Measurements from ENCODE around the gene SHOC2.
A peak's percentile ranks its signal among the peaks of the same experiment; 100 is the strongest.

The SHOC2 gene

GRCh38 chr10:110994406-110995086, 75.1 kb downstream of the SHOC2 start:
- Mint-ChIP-seq H3K27ac (no peak overlapping the region), H3K4me3 (no peak overlapping the region), H3K36me3 (peaks cover 16% of the 10 kb centered on the region), H3K9me3 (no peaks in the 10 kb centered on the region), H3K4me1 (peaks cover 21% of the 10 kb centered on the region), H3K27me3 (no peaks in the 10 kb centered on the region)
- DNase-seq (ENCODE audit: low spot score in 2 of 2) (no peak), ATAC-seq (ENCODE audit: low read depth) (no peak)

GRCh38 chr10:110995301-110995700, 75.9 kb downstream of the SHOC2 start:
- H3K36me3 Mint-ChIP-seq, result peaks cover 13% of the 10 kb centered on the region
- DNase-seq (ENCODE audit: low spot score in 2 of 2) (no peak), ATAC-seq (ENCODE audit: low read depth) (no peak)
- H3K27ac Mint-ChIP-seq, result peak overlapping the region; percentile 66
- H3K4me3 Mint-ChIP-seq, result no peak overlapping the region
- H3K4me1 Mint-ChIP-seq, result peaks cover 21% of the 10 kb centered on the region
- no peaks in the 10 kb centered on the region for H3K27me3 Mint-ChIP-seq
- no peaks in the 10 kb centered on the region for H3K9me3 Mint-ChIP-seq

DNA sequence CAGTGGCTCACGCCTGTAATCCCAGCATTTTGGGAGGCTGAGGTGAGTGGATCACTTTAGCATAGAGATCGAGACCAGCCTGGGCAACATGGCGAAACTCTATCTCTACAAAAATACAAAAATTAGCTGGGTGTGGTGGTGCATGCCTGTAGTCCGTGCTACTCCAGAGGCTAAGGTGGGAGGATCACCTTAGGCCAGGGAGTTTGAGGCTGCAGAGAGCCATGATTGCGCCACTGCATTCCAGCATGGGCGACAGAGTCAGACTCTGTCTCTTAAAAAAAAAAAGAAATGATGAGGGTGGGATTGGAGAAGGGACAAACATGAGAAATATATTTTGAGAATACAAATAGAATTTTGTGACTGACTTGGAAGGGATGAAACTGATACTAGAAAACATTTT, 76.9 kb downstream of the SHOC2 start:
- Mint-ChIP-seq H3K27ac (no peak overlapping the region), H3K36me3 (peaks cover 11% of the 10 kb centered on the region), H3K4me1 (peaks cover 17% of the 10 kb centered on the region), H3K9me3 (no peaks in the 10 kb centered on the region), H3K27me3 (no peaks in the 10 kb centered on the region), H3K4me3 (no peak overlapping the region)
- ATAC-seq (ENCODE audit: low read depth) (no peak), DNase-seq (ENCODE audit: low spot score in 2 of 2) (no peak)

DNA sequence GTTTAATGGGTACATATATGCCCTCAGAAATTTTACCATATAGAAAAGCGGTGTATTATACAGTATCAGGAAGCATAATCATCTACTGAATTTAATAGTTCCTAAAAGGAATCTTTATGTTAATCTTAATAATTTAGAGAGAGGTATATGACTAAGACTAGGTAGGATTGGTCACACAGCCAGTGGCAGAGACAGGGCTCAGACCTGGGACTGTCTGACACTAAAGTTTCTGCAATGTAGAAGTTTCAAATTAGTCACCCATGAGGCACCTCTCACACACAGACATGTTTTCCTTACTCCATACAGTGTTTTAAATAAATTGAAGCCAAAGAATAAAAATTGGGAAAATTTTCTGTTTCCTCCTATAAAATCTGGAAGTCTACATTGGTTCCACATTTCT, 84.6 kb downstream of the SHOC2 start:
- Mint-ChIP-seq H3K4me1 (no peaks in the 10 kb centered on the region), H3K4me3 (no peak overlapping the region), H3K27me3 (no peaks in the 10 kb centered on the region), H3K9me3 (no peaks in the 10 kb centered on the region), H3K27ac (no peak overlapping the region), H3K36me3 (peaks cover 18% of the 10 kb centered on the region)
- ATAC-seq (ENCODE audit: low read depth), result no peak
- no peak for DNase-seq (ENCODE audit: low spot score in 2 of 2)

- ATAC-seq (ENCODE audit: low read depth) (no peak), DNase-seq (ENCODE audit: low spot score in 2 of 2) (no peak)
- Mint-ChIP-seq H3K4me3 (no peak overlapping the region), H3K9me3 (no peaks in the 10 kb centered on the region), H3K4me1 (no peaks in the 10 kb centered on the region), H3K36me3 (peaks cover 16% of the 10 kb centered on the region), H3K27ac (no peak overlapping the region), H3K27me3 (no peaks in the 10 kb centered on the region)
Measured at GRCh38 chr10:111007486-111007885, 88.1 kb downstream of the SHOC2 start.

GRCh38 chr10:111015181-111015580, 95.8 kb downstream of the SHOC2 start:
- ATAC-seq (ENCODE audit: low read depth), result no peak
- DNase-seq (ENCODE audit: low spot score in 2 of 2), result no peak
- no peaks in the 10 kb centered on the region for H3K4me1 Mint-ChIP-seq
- H3K36me3 Mint-ChIP-seq, result peaks cover 32% of the 10 kb centered on the region
- H3K27ac Mint-ChIP-seq, result no peak overlapping the region
- no peak overlapping the region for H3K4me3 Mint-ChIP-seq
- no peaks in the 10 kb centered on the region for H3K27me3 Mint-ChIP-seq
- H3K9me3 Mint-ChIP-seq, result no peaks in the 10 kb centered on the region

GRCh38 chr10:111017098-111017497, 97.7 kb downstream of the SHOC2 start:
- Mint-ChIP-seq H3K27ac (no peak overlapping the region), H3K36me3 (peaks cover 42% of the 10 kb centered on the region), H3K4me3 (no peak overlapping the region), H3K4me1 (no peaks in the 10 kb centered on the region), H3K27me3 (no peaks in the 10 kb centered on the region), H3K9me3 (peaks cover 2% of the 10 kb centered on the region)
- DNase-seq (ENCODE audit: low spot score in 2 of 2), result no peak
- ATAC-seq (ENCODE audit: low read depth), result no peak

- no peak for DNase-seq (ENCODE audit: low spot score in 2 of 2)
- peaks cover 41% of the 10 kb centered on the region for H3K36me3 Mint-ChIP-seq
- peaks cover 5% of the 10 kb centered on the region for H3K9me3 Mint-ChIP-seq
- no peaks in the 10 kb centered on the region for H3K4me1 Mint-ChIP-seq
- no peak overlapping the region for H3K4me3 Mint-ChIP-seq
- no peak overlapping the region for H3K27ac Mint-ChIP-seq
- no peak for ATAC-seq (ENCODE audit: low read depth)
- H3K27me3 Mint-ChIP-seq, result no peaks in the 10 kb centered on the region
Measured at GRCh38 chr10:111018021-111018420, 98.6 kb downstream of the SHOC2 start.

GRCh38 chr10:111023060-111023459, 103.7 kb downstream of the SHOC2 start:
- peaks cover 23% of the 10 kb centered on the region for H3K9me3 Mint-ChIP-seq
- H3K27me3 Mint-ChIP-seq, result no peaks in the 10 kb centered on the region
- ATAC-seq (ENCODE audit: low read depth) (no peak), DNase-seq (ENCODE audit: low spot score in 2 of 2) (no peak)
- peaks cover 48% of the 10 kb centered on the region for H3K36me3 Mint-ChIP-seq
- H3K27ac Mint-ChIP-seq, result no peak overlapping the region
- no peak overlapping the region for H3K4me3 Mint-ChIP-seq
- no peaks in the 10 kb centered on the region for H3K4me1 Mint-ChIP-seq

DNA sequence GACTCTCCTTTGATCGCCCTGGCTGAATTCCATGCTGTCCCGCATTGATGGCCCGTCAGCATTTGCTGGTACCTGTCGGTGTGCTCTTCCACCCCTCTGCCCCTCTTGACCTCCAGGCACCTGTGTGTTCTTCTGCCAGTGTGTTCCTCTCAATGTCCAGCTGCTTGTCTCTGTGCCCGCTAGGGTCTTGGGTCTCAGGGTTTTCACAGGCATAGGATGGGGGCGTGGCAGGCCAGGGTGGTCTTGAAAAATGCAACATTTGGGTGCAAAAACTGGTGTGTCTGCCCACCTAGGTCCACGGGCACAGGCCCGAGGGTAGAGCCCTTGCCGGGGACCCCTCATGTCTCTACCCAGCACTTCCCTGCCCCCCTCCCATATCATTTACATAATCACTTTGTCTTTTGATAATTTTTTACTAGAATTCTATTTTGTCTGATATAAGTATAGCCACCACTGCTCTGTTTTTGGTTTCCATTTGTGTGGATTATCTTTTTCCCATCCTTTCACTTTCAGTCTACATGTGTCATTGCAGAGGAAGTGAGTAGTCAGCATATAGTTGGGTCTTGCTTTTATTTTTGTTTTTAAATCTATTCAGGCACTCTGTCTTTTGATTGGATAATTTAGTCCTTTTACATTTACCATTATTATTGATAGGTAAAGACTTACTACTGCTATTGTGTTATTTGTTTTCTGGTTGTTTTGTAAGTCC, 110.8 kb downstream of the SHOC2 start:
- no peaks in the 10 kb centered on the region for H3K4me1 Mint-ChIP-seq
- H3K4me3 Mint-ChIP-seq, result no peak overlapping the region
- H3K27ac Mint-ChIP-seq, result no peak overlapping the region
- H3K27me3 Mint-ChIP-seq, result no peaks in the 10 kb centered on the region
- H3K9me3 Mint-ChIP-seq, result peaks cover 28% of the 10 kb centered on the region
- ATAC-seq (ENCODE audit: low read depth) (peak; percentile 77), DNase-seq (ENCODE audit: low spot score in 2 of 2) (no peak)
- peaks cover 39% of the 10 kb centered on the region for H3K36me3 Mint-ChIP-seq

DNA sequence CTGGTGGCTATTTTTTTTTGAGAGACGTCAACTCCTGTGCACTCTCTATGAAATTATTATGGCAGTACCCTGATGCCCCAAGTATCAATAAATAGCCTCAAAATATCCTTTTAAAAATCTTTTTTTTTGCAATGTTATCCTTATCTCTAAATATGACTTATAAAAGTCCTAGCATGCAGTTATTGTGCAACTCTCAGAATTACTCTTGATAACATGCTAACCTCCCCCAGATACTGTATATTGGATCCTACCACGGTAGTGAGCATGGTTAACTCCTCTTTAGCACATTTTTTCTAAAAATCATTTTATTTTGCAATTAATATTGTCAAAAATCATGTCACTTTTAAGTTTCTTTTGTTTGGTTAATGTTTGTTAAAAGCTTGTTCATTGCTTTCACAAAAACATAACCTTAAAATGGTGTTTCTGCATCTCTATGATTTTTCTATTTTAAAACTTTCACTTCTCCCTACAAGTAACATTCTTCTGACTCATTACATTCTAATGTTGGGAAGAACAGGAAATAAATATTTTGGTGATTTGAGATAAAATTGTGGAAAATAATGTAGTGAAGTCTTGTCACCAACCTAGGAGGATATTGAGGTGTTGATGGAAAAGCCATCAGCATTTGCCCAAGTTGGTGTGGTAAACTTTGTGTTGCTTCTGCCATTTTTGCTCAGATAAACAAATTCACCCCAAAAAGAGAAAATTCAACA, 115.3 kb downstream of the SHOC2 start:
- DNase-seq (ENCODE audit: low spot score in 2 of 2), result no peak

GRCh38 chr10:111035542-111035941, 116.1 kb downstream of the SHOC2 start:
- H3K27ac Mint-ChIP-seq, result no peak overlapping the region
- no peaks in the 10 kb centered on the region for H3K4me1 Mint-ChIP-seq
- H3K9me3 Mint-ChIP-seq, result peaks cover 16% of the 10 kb centered on the region
- ATAC-seq (ENCODE audit: low read depth) (no peak), DNase-seq (ENCODE audit: low spot score in 2 of 2) (no peak)
- no peak overlapping the region for H3K4me3 Mint-ChIP-seq
- peaks cover 2% of the 10 kb centered on the region for H3K27me3 Mint-ChIP-seq
- peaks cover 17% of the 10 kb centered on the region for H3K36me3 Mint-ChIP-seq

More for the DNA sequence above, 115.3 kb downstream of the SHOC2 start:
- Mint-ChIP-seq H3K27ac (no peak overlapping the region), H3K9me3 (peaks cover 16% of the 10 kb centered on the region), H3K4me1 (no peaks in the 10 kb centered on the region), H3K27me3 (peaks cover 2% of the 10 kb centered on the region), H3K4me3 (no peak overlapping the region), H3K36me3 (peaks cover 21% of the 10 kb centered on the region)
- ATAC-seq (ENCODE audit: low read depth), result no peak

- DNase-seq (ENCODE audit: low spot score in 2 of 2), result no peak
- H3K36me3 Mint-ChIP-seq, result peaks cover 14% of the 10 kb centered on the region
- H3K4me3 Mint-ChIP-seq, result no peak overlapping the region
- H3K27me3 Mint-ChIP-seq, result peaks cover 2% of the 10 kb centered on the region
- ATAC-seq (ENCODE audit: low read depth), result no peak
- H3K9me3 Mint-ChIP-seq, result peaks cover 21% of the 10 kb centered on the region
- H3K27ac Mint-ChIP-seq, result no peak overlapping the region
- H3K4me1 Mint-ChIP-seq, result no peaks in the 10 kb centered on the region
Measured at GRCh38 chr10:111037858-111038257, 118.5 kb downstream of the SHOC2 start.

- Mint-ChIP-seq H3K4me3 (no peak overlapping the region), H3K27me3 (peaks cover 3% of the 10 kb centered on the region), H3K4me1 (no peaks in the 10 kb centered on the region), H3K36me3 (peaks cover 8% of the 10 kb centered on the region), H3K9me3 (peaks cover 18% of the 10 kb centered on the region), H3K27ac (no peak overlapping the region)
- DNase-seq (ENCODE audit: low spot score in 2 of 2) (no peak), ATAC-seq (ENCODE audit: low read depth) (no peak)
Measured at GRCh38 chr10:111039522-111039921, 120.1 kb downstream of the SHOC2 start.
